ENCODE measurements around the gene ZNF668. TPM values are rescaled to one million over a fixed set of nuclear protein-coding genes. Genes with fewer than 3 reads are reported as not detected.

Gene ZNF668
- total and polyA plus RNA-seq, 2 of the 13 experiments (the other 11 are each of a cell fraction or from before 2014, with no cell fraction given), result 3.8 to 9.8 TPM

GRCh38 chr16:31117384-31118222 is 43.6 kb upstream of the ZNF668 start, which contains the start of gene KAT8 (continued):
- TF ChIP-seq ATF6 (CRISPR knock-in tag; conservative IDR thresholded peaks at IDR 0.05), result 0 out of 2 replicates have a peak, but pooled peaks have one; percentile 74
- 0 out of 2 replicates have a peak, but pooled peaks have one; percentile 45 for TF ChIP-seq MATR3 (CRISPR knock-in tag; IDR thresholded peaks at IDR 0.05)
- 0 out of 2 replicates have a peak, but pooled peaks have one; percentile 53 for TF ChIP-seq GTF2F1 (IDR thresholded peaks at IDR 0.05; ENCODE audit: low read length)
- TF ChIP-seq FOSL2 (CRISPR knock-in tag; IDR thresholded peaks at IDR 0.05), result peak; percentile 36; the same call in 1 of the 2 replicates
- TF ChIP-seq THRA (CRISPR knock-in tag; IDR thresholded peaks at IDR 0.05; ENCODE audit: borderline replicate concordance), result peak; percentile 82
- peak; percentile 83; the same call in 1 of the 2 replicates for TF ChIP-seq RFXANK (CRISPR knock-in tag; IDR thresholded peaks at IDR 0.05)
- TF ChIP-seq HOXD1 (CRISPR knock-in tag; IDR thresholded peaks at IDR 0.05), result no peak; the same call in none of the 2 replicates
- TF ChIP-seq CSRNP2 (CRISPR knock-in tag; conservative IDR thresholded peaks at IDR 0.05; ENCODE audit: low read depth), result no peak
- TF ChIP-seq ZNF329 (CRISPR knock-in tag; IDR thresholded peaks at IDR 0.05; ENCODE audit: low read depth), result no peak
- peak; percentile 95 for TF ChIP-seq MXD4 (CRISPR knock-in tag; IDR thresholded peaks at IDR 0.05)
- peak; percentile 94 for TF ChIP-seq FOXK1 (CRISPR knock-in tag; IDR thresholded peaks at IDR 0.05; ENCODE audit: borderline replicate concordance, low read depth)
- 0 out of 2 replicates have a peak, but pooled peaks have one; percentile 40 for TF ChIP-seq ZNF354B (CRISPR knock-in tag; IDR thresholded peaks at IDR 0.05)
- peak; percentile 52; the same call in 1 of the 2 replicates for TF ChIP-seq BCL3 (CRISPR knock-in tag; IDR thresholded peaks at IDR 0.05)
- TF ChIP-seq ZBTB38 (CRISPR knock-in tag; IDR thresholded peaks at IDR 0.05), result peak; percentile 42; the same call in 1 of the 2 replicates
- peak; percentile 65 for TF ChIP-seq DMAP1 (CRISPR knock-in tag; IDR thresholded peaks at IDR 0.05)
- TF ChIP-seq CEBPZ (IDR thresholded peaks at IDR 0.05; ENCODE audit: low read length), result no peak
- TF ChIP-seq ZBTB20 (CRISPR knock-in tag; IDR thresholded peaks at IDR 0.05; ENCODE audit: borderline replicate concordance, low read depth), result peak; percentile 81

All from HepG2 (cell line).